ENCODE data around the gene MTUS2. TPM values are rescaled to one million over a fixed set of nuclear protein-coding genes. Genes with fewer than 3 reads are reported as not detected.

The MTUS2 gene
- polyA plus RNA-seq, 1 donor from 2014 or later: 4.4 TPM

DNA sequence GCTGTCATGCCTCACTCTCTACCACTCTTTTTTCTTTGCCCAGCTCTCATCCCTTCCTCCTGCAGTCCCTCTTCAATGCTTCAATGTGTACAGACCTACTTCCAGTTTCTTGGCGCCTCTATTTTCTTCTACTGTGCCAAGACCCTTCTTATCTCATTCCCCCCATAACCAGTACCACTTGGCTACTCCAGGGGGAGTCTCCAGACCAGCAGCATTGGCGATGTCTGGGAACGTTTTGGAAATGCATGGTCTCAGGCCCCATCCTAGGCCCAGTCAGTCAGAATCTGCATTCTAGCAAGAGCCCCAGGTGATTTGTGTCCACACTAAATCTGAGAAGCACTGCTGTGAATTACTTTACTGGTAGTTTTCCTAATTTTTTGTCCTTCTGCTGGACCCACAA is 577.1 kb downstream of the MTUS2 start:
- H3K27me3 ChIP-seq (ENCODE audit: insufficient read depth, low read depth, low read length): no peaks in the 10 kb centered on the region
- H3K79me2 ChIP-seq (replicated peaks; ENCODE audit: insufficient read depth, low read length): no peaks in the 10 kb centered on the region
- no peaks in the 10 kb centered on the region for H3K9me3 ChIP-seq (ENCODE audit: low read length)
- no peak overlapping the region for H3K9ac ChIP-seq (ENCODE audit: low read length)
- no peaks in the 10 kb centered on the region for H3F3A ChIP-seq (ENCODE audit: insufficient read depth, low read length, poor library complexity, severe bottlenecking)
- H3K36me3 ChIP-seq (ENCODE audit: insufficient read depth, low read length): no peaks in the 10 kb centered on the region
- no peaks in the 10 kb centered on the region for H4K20me1 ChIP-seq (ENCODE audit: insufficient read depth)
- no peak overlapping the region for H3K27ac ChIP-seq (ENCODE audit: low read length)
- H3K4me3 ChIP-seq (ENCODE audit: low read length): no peak overlapping the region
- no peak for TF ChIP-seq TAF1 (IDR thresholded peaks at IDR 0.05; ENCODE audit: low read depth)
- no peak for TF ChIP-seq MXI1 (conservative IDR thresholded peaks at IDR 0.05; ENCODE audit: poor library complexity, severe bottlenecking)
- no peak for TF ChIP-seq EZH2 (IDR thresholded peaks at IDR 0.05; ENCODE audit: borderline replicate concordance, insufficient read depth, low read length, poor library complexity, severe bottlenecking)
- no peak for TF ChIP-seq REST (IDR thresholded peaks at IDR 0.05; ENCODE audit: borderline replicate concordance)
- TF ChIP-seq EP300 (conservative IDR thresholded peaks at IDR 0.05; ENCODE audit: poor library complexity, severe bottlenecking): no peak
- TF ChIP-seq, protein P1, sequence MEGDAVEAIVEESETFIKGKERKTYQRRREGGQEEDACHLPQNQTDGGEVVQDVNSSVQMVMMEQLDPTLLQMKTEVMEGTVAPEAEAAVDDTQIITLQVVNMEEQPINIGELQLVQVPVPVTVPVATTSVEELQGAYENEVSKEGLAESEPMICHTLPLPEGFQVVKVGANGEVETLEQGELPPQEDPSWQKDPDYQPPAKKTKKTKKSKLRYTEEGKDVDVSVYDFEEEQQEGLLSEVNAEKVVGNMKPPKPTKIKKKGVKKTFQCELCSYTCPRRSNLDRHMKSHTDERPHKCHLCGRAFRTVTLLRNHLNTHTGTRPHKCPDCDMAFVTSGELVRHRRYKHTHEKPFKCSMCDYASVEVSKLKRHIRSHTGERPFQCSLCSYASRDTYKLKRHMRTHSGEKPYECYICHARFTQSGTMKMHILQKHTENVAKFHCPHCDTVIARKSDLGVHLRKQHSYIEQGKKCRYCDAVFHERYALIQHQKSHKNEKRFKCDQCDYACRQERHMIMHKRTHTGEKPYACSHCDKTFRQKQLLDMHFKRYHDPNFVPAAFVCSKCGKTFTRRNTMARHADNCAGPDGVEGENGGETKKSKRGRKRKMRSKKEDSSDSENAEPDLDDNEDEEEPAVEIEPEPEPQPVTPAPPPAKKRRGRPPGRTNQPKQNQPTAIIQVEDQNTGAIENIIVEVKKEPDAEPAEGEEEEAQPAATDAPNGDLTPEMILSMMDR (IDR thresholded peaks at IDR 0.05; ENCODE audit: poor library complexity, severe bottlenecking): no peak
- TF ChIP-seq SMC3 (conservative IDR thresholded peaks at IDR 0.05; ENCODE audit: poor library complexity): no peak
- no peak for TF ChIP-seq POLR2AphosphoS5 (IDR thresholded peaks at IDR 0.05)
- no peak for TF ChIP-seq RAD21 (conservative IDR thresholded peaks at IDR 0.05)
- H3K4me2 ChIP-seq (ENCODE audit: low read length): no peak overlapping the region
- no peak overlapping the region for H2AFZ ChIP-seq (ENCODE audit: low read depth, low read length)
- no peaks in the 10 kb centered on the region for H3K9me2 ChIP-seq (ENCODE audit: insufficient read depth, low read length)

GRCh38 chr13:29402166-29402636 is 582.1 kb downstream of the MTUS2 start:
- Histone ChIP-seq H3K27me3 (ENCODE audit: insufficient read depth, low read depth, low read length) (no peaks in the 10 kb centered on the region), H3K4me3 (ENCODE audit: low read length) (no peak overlapping the region), H3K4me2 (ENCODE audit: low read length) (no peak overlapping the region), H2AFZ (ENCODE audit: low read depth, low read length) (no peak overlapping the region), H3K79me2 (replicated peaks; ENCODE audit: insufficient read depth, low read length) (no peaks in the 10 kb centered on the region), H4K20me1 (ENCODE audit: insufficient read depth) (no peaks in the 10 kb centered on the region), H3K9me3 (ENCODE audit: low read length) (no peaks in the 10 kb centered on the region), H3F3A (ENCODE audit: insufficient read depth, low read length, poor library complexity, severe bottlenecking) (no peaks in the 10 kb centered on the region), H3K9me2 (ENCODE audit: insufficient read depth, low read length) (no peaks in the 10 kb centered on the region), H3K27ac (ENCODE audit: low read length) (no peak overlapping the region), H3K36me3 (ENCODE audit: insufficient read depth, low read length) (no peaks in the 10 kb centered on the region), H3K9ac (ENCODE audit: low read length) (no peak overlapping the region)
- no peak for TF ChIP-seq POLR2AphosphoS5 (IDR thresholded peaks at IDR 0.05)
- no peak for TF ChIP-seq RAD21 (conservative IDR thresholded peaks at IDR 0.05)
- TF ChIP-seq TAF1 (IDR thresholded peaks at IDR 0.05; ENCODE audit: low read depth): no peak
- no peak for TF ChIP-seq MXI1 (conservative IDR thresholded peaks at IDR 0.05; ENCODE audit: poor library complexity, severe bottlenecking)
- no peak for TF ChIP-seq REST (IDR thresholded peaks at IDR 0.05; ENCODE audit: borderline replicate concordance)
- no peak for TF ChIP-seq SMC3 (conservative IDR thresholded peaks at IDR 0.05; ENCODE audit: poor library complexity)
- no peak for TF ChIP-seq EP300 (conservative IDR thresholded peaks at IDR 0.05; ENCODE audit: poor library complexity, severe bottlenecking)
- TF ChIP-seq, protein P1 (IDR thresholded peaks at IDR 0.05; ENCODE audit: poor library complexity, severe bottlenecking): no peak
- TF ChIP-seq EZH2 (IDR thresholded peaks at IDR 0.05; ENCODE audit: borderline replicate concordance, insufficient read depth, low read length, poor library complexity, severe bottlenecking): no peak

Measured in neural cell (in vitro differentiated cells).